A549 treated with dexamethasone at 1 μM for 4 hours (cell line): ENCODE measurements around the gene LATS1. TPM values are rescaled to one million over a fixed set of nuclear protein-coding genes. Genes with fewer than 3 reads are reported as not detected.

Source experiments
- total RNA-seq: library from RNA; stranded (reverse); fragments of 200-300 nt; extraction: Qiagen RNA extraction; gene quantifications from 5 replicates; pipeline ENCODE4 v1.2.3, GENCODE V29; 2022

Gene LATS1
- 5.8 to 10.9 TPM (median 9.8 TPM) in 5 replicates for total RNA-seq

DNA sequence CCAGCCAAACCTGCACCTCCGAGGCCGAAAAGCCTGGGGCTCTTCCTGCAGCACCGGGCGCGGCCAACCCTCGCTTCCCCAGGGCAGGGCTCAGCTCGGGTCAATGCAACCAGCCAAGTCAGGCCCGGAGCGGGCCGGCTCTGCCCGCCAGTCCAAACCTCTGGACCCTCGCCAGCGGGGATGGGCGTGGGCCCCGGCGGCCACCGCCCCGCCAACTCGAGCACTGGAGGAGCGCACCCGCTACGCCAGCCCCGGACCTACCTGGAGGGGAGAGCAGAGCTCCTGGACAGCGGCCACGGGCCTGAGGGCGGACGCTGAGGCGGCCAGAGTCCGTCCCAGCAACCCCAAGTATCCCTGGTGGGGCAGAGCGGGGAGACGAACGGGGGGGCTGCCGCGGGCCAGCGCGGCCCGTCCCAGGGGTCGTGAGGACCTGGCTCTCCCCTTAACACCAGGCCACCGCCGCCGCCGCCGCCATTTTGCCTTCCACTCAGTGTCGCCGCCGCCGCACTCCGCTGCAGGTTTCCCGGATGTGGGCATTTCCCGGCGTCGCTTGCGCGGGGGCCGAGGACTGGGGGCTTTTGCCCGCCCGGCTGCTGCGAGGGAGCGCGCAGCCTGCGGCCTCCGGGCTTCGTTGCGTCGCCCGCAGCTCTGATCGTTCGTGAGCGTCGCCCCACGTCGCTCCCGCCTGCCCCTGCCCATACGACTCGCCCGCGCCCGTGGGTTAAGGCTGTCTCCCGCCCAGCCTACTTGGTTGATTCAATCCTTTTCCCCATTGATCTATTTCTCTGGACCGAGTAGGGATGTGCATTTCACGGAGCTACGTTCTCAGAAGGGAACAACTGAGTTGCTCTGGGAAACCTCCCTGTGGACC lies at the start of gene LATS1:
LATS1 (minus strand) TSS at position 514 of the 871 bp plus-strand sequence. CDS start 15,975 bp downstream, outside the sequence.

DNA sequence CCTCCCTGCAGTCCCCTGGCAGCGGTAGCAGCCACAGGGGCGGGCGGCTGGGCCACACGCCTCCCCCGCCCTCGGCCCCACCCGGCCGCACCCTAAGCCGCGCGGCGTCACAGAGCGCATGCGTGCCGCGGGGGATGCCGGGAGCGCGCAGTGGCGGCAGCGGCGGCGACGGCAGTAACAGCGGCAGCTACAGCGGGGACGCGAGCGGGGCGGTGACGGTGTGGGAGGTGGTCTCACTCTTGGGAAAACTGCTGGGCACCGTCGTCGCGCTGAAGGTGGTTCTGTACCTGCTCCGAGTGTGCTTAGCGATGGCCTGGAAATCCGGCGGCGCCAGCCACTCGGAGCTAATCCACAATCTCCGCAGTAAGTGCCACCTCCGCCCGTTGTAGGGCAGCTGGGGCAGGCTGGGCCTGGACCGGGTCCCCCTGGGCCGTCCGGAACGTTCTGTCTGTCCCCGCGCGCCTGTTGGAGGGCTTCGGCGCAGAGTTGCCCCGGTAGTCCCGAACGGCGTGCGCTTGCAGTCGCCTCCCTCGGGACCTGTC lies 31.8 kb upstream of the LATS1 start, which contains the start of gene PCMT1:
PCMT1 (plus strand) TSS at position 148 of the 542 bp plus-strand sequence; CDS start at position 309, 161 bp downstream.

DNA sequence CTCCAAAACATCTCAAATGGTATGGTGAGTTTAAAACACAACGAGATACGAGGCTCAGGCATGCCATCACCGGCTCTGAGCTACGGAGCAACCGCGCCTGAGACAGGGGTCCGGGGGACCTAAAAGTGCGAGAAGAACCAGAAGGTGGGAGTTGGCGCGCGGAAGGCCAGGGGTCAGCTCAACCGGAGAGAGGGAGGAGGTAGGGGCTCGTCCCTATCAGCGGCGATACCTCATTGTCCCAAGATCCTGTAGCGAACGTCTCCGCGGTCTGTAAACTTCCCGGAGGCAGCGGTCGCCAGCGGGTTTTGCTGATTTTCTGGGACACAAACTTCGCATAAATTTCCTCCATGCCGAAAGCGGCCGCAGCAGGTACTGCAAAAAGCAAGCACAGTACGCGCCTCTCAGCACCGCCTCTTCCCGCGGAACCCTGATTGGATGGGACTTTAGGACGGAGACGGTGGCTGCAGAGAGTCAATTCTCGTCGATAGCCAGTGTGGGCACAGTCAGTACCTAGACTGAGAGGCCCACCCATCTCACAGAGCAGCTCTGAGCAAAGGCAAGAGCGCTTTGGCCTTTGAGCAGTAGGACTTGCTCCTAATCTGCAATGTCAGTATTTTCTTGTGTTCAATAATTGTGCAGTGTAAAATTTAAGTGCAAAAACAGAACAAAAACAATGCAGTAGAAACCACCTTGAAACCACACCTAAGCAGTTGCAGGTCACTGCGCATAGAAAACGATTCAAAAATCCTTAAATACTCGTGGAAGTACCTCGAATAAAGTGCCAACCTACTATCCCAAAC lies 28.4 kb upstream of the LATS1 start, which contains the start of gene NUP43:
NUP43 (minus strand) TSS at position 383 of the 800 bp plus-strand sequence; CDS start at position 349, 34 bp downstream.

DNA sequence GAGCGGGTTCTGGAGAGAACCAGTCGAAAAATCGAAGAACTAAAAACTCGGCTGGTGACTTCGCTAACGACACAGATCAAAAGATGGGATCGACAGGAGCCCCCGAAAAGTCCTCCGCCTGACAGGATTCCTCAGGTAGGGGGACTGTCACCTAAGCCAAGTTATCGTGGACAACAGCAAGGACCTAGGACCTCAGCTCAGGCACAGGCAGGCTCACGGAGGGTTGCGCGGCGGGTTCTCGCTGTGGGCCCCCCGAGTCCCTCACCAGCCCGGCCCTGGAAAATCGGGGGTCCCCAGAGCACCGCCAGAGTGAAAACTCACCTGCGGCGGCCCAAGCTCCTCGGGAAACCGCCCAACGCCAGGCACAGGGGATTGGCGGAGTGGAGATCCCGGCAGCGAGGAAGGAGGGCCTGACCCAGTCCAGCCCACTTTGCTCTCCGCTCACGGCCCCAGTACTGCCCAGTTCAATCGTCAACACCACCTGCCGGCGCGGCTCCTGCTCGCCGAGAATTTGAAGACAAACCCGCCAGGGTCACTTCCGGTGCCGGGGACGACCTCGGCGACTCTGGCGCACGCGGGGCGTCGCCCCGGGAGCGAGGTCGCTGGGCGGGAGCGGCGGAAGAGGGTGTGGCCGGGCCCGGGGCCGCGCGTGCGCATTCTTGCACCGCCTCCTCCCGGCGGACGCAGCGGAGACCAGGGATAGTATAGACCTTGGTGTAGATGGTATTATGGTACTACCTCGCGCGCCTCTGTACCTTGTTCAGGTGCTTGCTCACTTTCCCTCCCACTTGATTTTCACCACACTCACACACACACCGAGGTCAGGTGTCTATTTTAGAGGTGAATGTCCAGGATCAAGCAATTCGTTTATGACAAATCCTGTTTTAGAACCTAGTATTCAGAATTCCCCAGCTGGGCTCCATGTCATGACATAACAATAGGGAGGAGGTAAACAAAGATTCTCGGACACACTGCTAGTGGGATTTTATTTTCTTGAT lies 69.5 kb downstream of the LATS1 start, which contains the start of gene KATNA1:
KATNA1 (minus strand) TSS at position 567 of the 998 bp plus-strand sequence. CDS start 10,167 bp downstream, outside the sequence.

Other genes starting within 250 kb of the LATS1 start
- 0.02 to 0.21 TPM (median 0.06 TPM) in 5 replicates for gene ZC3H12D, start 233.1 kb downstream of the LATS1 start, total RNA-seq
- 12.6 to 19.4 TPM (median 15.4 TPM) in 5 replicates for gene PPIL4, start 172.1 kb downstream of the LATS1 start, total RNA-seq
- 24.3 to 29.4 TPM (median 26.2 TPM) in 5 replicates for gene GINM1, start 151.7 kb downstream of the LATS1 start, total RNA-seq
- gene KATNA1, start 69.4 kb downstream of the LATS1 start, total RNA-seq = 9.6 to 13.8 TPM (median 12.3 TPM) in 5 replicates
- 11.2 to 18.8 TPM (median 16.2 TPM) in 5 replicates for gene NUP43, start 28.4 kb upstream of the LATS1 start, total RNA-seq
- 87.2 to 97.0 TPM (median 88.6 TPM) in 5 replicates for gene PCMT1, start 31.6 kb upstream of the LATS1 start, total RNA-seq
- gene LRP11, start 146.3 kb upstream of the LATS1 start, total RNA-seq = 27.3 to 38.0 TPM (median 36.4 TPM) in 5 replicates
- 1.8 to 3.1 TPM (median 2.8 TPM) in 5 replicates for gene RAET1E, start 180.0 kb upstream of the LATS1 start, total RNA-seq
- 5.9 to 10.5 TPM (median 8.0 TPM) in 5 replicates for gene RAET1G, start 205.0 kb upstream of the LATS1 start, total RNA-seq
- 3.5 to 4.2 TPM (median 3.8 TPM) in 5 replicates for gene ULBP2, start 223.9 kb upstream of the LATS1 start, total RNA-seq
- gene ULBP1, start 245.8 kb upstream of the LATS1 start, total RNA-seq = 0.76 to 1.4 TPM (median 1.0 TPM) in 5 replicates